Stimulated activated CD8-positive, alpha-beta memory T cell treated with anti-CD3 and anti-CD28 coated beads, Interleukin-7, amount 100 ng/mL, for 24 hours (primary cell): ENCODE results near the gene ADAM22.

Experiments
- DNase-seq: peaks from one replicate; pipeline ENCODE4 v3.0.0-alpha.2; 2020; ENCODE audit warnings: low read depth

ADAM22 gene

GRCh38 chr7:88167223-88167622 is 233.2 kb downstream of the ADAM22 start:
- no peak for DNase-seq

- no peak for DNase-seq
These were observed 233.7 kb downstream of the ADAM22 start for GRCh38 chr7:88167721-88168120.

GRCh38 chr7:88169717-88170320 is 235.8 kb downstream of the ADAM22 start:
- no peak for DNase-seq

GRCh38 chr7:88172842-88173241 is 238.8 kb downstream of the ADAM22 start:
- DNase-seq, result no peak

GRCh38 chr7:88176190-88176589 is 242.1 kb downstream of the ADAM22 start:
- no peak for DNase-seq

GRCh38 chr7:88183051-88183450 is 249.0 kb downstream of the ADAM22 start:
- no peak for DNase-seq

- no peak for DNase-seq
These were observed 250.8 kb downstream of the ADAM22 start for GRCh38 chr7:88184848-88185304.

GRCh38 chr7:88185650-88186049 is 251.6 kb downstream of the ADAM22 start:
- no peak for DNase-seq

GRCh38 chr7:88191911-88192310 is 257.9 kb downstream of the ADAM22 start:
- no peak for DNase-seq

GRCh38 chr7:88200261-88200660 is 266.2 kb downstream of the ADAM22 start:
- DNase-seq, result no peak

GRCh38 chr7:88200789-88201188 is 266.7 kb downstream of the ADAM22 start:
- DNase-seq, result no peak

- DNase-seq, result no peak
These were observed 267.3 kb downstream of the ADAM22 start for GRCh38 chr7:88201305-88201704.

GRCh38 chr7:88202278-88202677 is 268.2 kb downstream of the ADAM22 start:
- DNase-seq, result no peak

- no peak for DNase-seq
These were observed 268.7 kb downstream of the ADAM22 start for GRCh38 chr7:88202799-88203198.

GRCh38 chr7:88203401-88203800 is 269.4 kb downstream of the ADAM22 start:
- DNase-seq, result no peak

GRCh38 chr7:88204525-88205110 is 270.6 kb downstream of the ADAM22 start:
- DNase-seq, result no peak

GRCh38 chr7:88205179-88205578 is 271.1 kb downstream of the ADAM22 start:
- no peak for DNase-seq

- DNase-seq, result no peak
These were observed 272.2 kb downstream of the ADAM22 start for GRCh38 chr7:88206254-88206653.

GRCh38 chr7:88208521-88208920 is 274.5 kb downstream of the ADAM22 start:
- DNase-seq, result no peak

- no peak for DNase-seq
These were observed 278.9 kb downstream of the ADAM22 start for GRCh38 chr7:88212918-88213317.

- no peak for DNase-seq
These were observed 280.4 kb downstream of the ADAM22 start for GRCh38 chr7:88214456-88214855.

- no peak for DNase-seq
These were observed 281.2 kb downstream of the ADAM22 start for GRCh38 chr7:88215295-88215694.

- DNase-seq, result no peak
These were observed 282.2 kb downstream of the ADAM22 start for GRCh38 chr7:88216276-88216675.
